ENCODE results near the gene ABCD1. TPM values are rescaled to one million over a fixed set of nuclear protein-coding genes. Genes with fewer than 3 reads are reported as not detected.

The ABCD1 gene
- polyA plus RNA-seq, 3 donors = 5.6 to 22.5 (median 5.8) TPM

DNA sequence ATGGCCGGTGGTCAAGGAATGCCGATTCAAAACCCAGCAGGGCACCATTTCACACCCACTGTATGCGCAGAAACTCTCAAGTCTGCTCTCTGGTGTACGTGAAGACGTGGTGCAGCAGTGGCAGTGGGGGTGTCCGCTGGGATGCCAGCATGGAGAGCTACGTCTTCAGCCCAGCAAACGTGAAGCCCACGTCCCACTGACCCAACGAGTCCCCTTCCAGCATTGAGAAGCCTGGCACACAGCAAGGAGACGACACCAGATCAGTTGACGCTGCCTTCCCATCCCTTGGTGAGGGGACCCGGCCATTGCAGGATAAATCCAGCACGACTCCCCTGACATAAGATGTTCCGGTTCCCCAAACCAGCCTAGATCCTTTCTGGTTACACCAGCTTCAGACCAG is 37.2 kb downstream of the ABCD1 start:
- peaks cover 0 to 5% of the 10 kb centered on the region in 2 donors for H3K4me1 ChIP-seq (ENCODE audit: control insufficient read depth in 1 of 2, insufficient read depth in 2 of 2, low read length in 2 of 2)
- Mint-ChIP-seq H3K36me3 (no peaks in the 10 kb centered on the region), H3K27ac (no peak overlapping the region), H3K27me3 (ENCODE audit: low read depth in 3 of 3) (peaks cover 0 to 24% (median 12%) of the 10 kb centered on the region in 3 donors), H3K4me1 (peaks cover 18% of the 10 kb centered on the region), H3K9me3 (peaks cover 0 to 3% (median 0%) of the 10 kb centered on the region in 7 donors), H3K4me3 (no peak overlapping the region)
- H3K79me2 ChIP-seq (ENCODE audit: insufficient read depth, low read length) = no peaks in the 10 kb centered on the region
- no peak overlapping the region for H3K4me2 ChIP-seq (replicated peaks; ENCODE audit: extremely low read depth, low read length, poor library complexity, severe bottlenecking)
- WGBS (ENCODE audit: insufficient coverage) = 87% methylated on average over 10 of the region's 15 CpGs
- TF ChIP-seq, protein P1, sequence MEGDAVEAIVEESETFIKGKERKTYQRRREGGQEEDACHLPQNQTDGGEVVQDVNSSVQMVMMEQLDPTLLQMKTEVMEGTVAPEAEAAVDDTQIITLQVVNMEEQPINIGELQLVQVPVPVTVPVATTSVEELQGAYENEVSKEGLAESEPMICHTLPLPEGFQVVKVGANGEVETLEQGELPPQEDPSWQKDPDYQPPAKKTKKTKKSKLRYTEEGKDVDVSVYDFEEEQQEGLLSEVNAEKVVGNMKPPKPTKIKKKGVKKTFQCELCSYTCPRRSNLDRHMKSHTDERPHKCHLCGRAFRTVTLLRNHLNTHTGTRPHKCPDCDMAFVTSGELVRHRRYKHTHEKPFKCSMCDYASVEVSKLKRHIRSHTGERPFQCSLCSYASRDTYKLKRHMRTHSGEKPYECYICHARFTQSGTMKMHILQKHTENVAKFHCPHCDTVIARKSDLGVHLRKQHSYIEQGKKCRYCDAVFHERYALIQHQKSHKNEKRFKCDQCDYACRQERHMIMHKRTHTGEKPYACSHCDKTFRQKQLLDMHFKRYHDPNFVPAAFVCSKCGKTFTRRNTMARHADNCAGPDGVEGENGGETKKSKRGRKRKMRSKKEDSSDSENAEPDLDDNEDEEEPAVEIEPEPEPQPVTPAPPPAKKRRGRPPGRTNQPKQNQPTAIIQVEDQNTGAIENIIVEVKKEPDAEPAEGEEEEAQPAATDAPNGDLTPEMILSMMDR (IDR thresholded peaks at IDR 0.05) = no peak
- no peak overlapping the region for H3K4me3 ChIP-seq (replicated peaks in 1 of 3; ENCODE audit: low read depth in 2 of 3, low read length in 3 of 3)
- H3K27ac ChIP-seq (ENCODE audit: low read depth in 1 of 2, low read length in 2 of 2) = no peak overlapping the region
- H3K36me3 ChIP-seq (replicated peaks in 1 of 2; ENCODE audit: control insufficient read depth in 1 of 2, insufficient read depth in 2 of 2, low read length in 2 of 2) = no peaks in the 10 kb centered on the region
- intact Hi-C loops (cut with micrococcal nuclease) = loop anchor here (5.0 to 10.0 kb wide), 3 partner anchors 163 to 193 kb away; partner anchors contain the start of gene ARHGAP4 (in 1 of the 2)
- no peaks in the 10 kb centered on the region for H3K9me3 ChIP-seq (replicated peaks in 1 of 2; ENCODE audit: control insufficient read depth in 1 of 2, insufficient read depth in 1 of 2, low read length in 2 of 2)
- no peak overlapping the region for H2AFZ ChIP-seq (ENCODE audit: insufficient read depth, low read depth, low read length, poor library complexity, severe bottlenecking)
- no peaks in the 10 kb centered on the region for H4K20me1 ChIP-seq (ENCODE audit: insufficient read depth, low read length)
- no peak for DNase-seq
- H3K27me3 ChIP-seq (ENCODE audit: control insufficient read depth in 2 of 2, insufficient read depth in 2 of 2, low read length in 2 of 2) = peaks cover 0 to 5% of the 10 kb centered on the region in 2 donors
- H3K9ac ChIP-seq (ENCODE audit: insufficient read depth, low read length, poor library complexity, severe bottlenecking) = no peak overlapping the region

DNA sequence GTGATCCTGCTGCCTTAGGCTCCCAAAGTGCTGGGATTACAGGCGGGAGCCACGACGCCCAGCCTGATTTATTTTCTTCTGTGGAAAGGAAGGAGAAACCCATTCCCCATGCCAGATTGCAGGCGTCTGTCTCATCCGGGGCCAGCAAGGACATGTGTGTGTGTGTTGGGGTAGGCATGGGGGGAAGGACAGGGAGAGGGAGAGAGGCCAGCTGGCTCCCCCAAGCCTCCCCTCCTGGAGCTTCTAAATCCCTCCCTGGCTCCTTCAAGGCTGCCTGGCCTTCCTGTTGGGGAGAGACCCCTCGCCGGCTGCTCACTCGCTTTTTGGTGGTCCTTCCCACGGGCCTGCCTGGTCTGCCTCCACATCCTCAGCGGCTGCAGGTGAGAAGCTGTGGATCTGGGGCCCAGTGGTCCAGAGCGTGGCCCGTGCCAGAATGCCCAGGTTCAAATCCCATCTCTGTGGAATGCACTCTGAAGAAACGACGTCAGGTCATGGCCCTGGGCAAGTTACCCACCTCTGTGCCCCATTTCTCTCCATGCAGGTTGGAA is 38.0 kb downstream of the ABCD1 start:
- Mint-ChIP-seq H3K27me3 (ENCODE audit: low read depth in 3 of 3) (peaks cover 0 to 21% (median 12%) of the 10 kb centered on the region in 3 donors), H3K27ac (no peak overlapping the region), H3K9me3 (peaks cover 0 to 3% (median 0%) of the 10 kb centered on the region in 7 donors), H3K4me3 (no peak overlapping the region), H3K4me1 (peaks cover 19% of the 10 kb centered on the region), H3K36me3 (no peaks in the 10 kb centered on the region)
- Histone ChIP-seq H3K9ac (ENCODE audit: insufficient read depth, low read length, poor library complexity, severe bottlenecking) (no peak overlapping the region), H3K4me3 (replicated peaks in 1 of 3; ENCODE audit: low read depth in 2 of 3, low read length in 3 of 3) (no peak overlapping the region), H3K36me3 (replicated peaks in 1 of 2; ENCODE audit: control insufficient read depth in 1 of 2, insufficient read depth in 2 of 2, low read length in 2 of 2) (no peaks in the 10 kb centered on the region), H3K9me3 (replicated peaks in 1 of 2; ENCODE audit: control insufficient read depth in 1 of 2, insufficient read depth in 1 of 2, low read length in 2 of 2) (no peaks in the 10 kb centered on the region), H4K20me1 (ENCODE audit: insufficient read depth, low read length) (no peaks in the 10 kb centered on the region), H3K4me1 (ENCODE audit: control insufficient read depth in 1 of 2, insufficient read depth in 2 of 2, low read length in 2 of 2) (peaks cover 0 to 5% of the 10 kb centered on the region in 2 donors), H3K27me3 (ENCODE audit: control insufficient read depth in 2 of 2, insufficient read depth in 2 of 2, low read length in 2 of 2) (peaks cover 0 to under 1% of the 10 kb centered on the region in 2 donors), H3K4me2 (replicated peaks; ENCODE audit: extremely low read depth, low read length, poor library complexity, severe bottlenecking) (no peak overlapping the region), H2AFZ (ENCODE audit: insufficient read depth, low read depth, low read length, poor library complexity, severe bottlenecking) (no peak overlapping the region), H3K79me2 (ENCODE audit: insufficient read depth, low read length) (no peaks in the 10 kb centered on the region), H3K27ac (ENCODE audit: low read depth in 1 of 2, low read length in 2 of 2) (no peak overlapping the region)
- TF ChIP-seq, protein P1 (IDR thresholded peaks at IDR 0.05) = no peak
- intact Hi-C loops (cut with micrococcal nuclease) = loop anchor here (5.0 to 10.0 kb wide), 3 partner anchors 162 to 192 kb away; partner anchors contain the start of gene ARHGAP4 (in 1 of the 2)
- DNase-seq = no peak
- WGBS (ENCODE audit: insufficient coverage) = 100% methylated on average over 6 of the region's 14 CpGs

Data from CD14-positive monocyte (primary cell).